Inflammatory macrophage treated with lipopolysaccharide for 1 hour (primary cell): ENCODE results near the gene OPN4.

Experiments used
- DNase-seq, 2 donors: peaks; one replicate each; pipeline ENCODE4 v3.0.0-alpha.2; 2020 to 2022

The OPN4 gene

GRCh38 chr10:86700851-86701617 lies 46.7 kb downstream of the OPN4 start:
- DNase-seq: no peak

GRCh38 chr10:86703176-86703575 lies 48.8 kb downstream of the OPN4 start:
- DNase-seq: no peak

GRCh38 chr10:86705139-86705538 lies 50.8 kb downstream of the OPN4 start:
- DNase-seq: no peak

- DNase-seq: no peak
These were observed 51.6 kb downstream of the OPN4 start for GRCh38 chr10:86705905-86706304.

- no peak for DNase-seq
These were observed 52.1 kb downstream of the OPN4 start for GRCh38 chr10:86706401-86706841.

- DNase-seq: no peak
These were observed 52.6 kb downstream of the OPN4 start for GRCh38 chr10:86706977-86707376.

- no peak for DNase-seq
These were observed 53.2 kb downstream of the OPN4 start for GRCh38 chr10:86707505-86707904.

GRCh38 chr10:86708068-86708782 lies 53.9 kb downstream of the OPN4 start:
- no peak for DNase-seq

- no peak for DNase-seq
These were observed 54.5 kb downstream of the OPN4 start for GRCh38 chr10:86708783-86709380.

GRCh38 chr10:86709396-86710185 lies 55.2 kb downstream of the OPN4 start:
- no peak for DNase-seq

GRCh38 chr10:86710987-86711512 lies 56.7 kb downstream of the OPN4 start:
- DNase-seq: peak; percentile 84 to 90

GRCh38 chr10:86711513-86712316 lies 57.4 kb downstream of the OPN4 start:
- peak in 1 of 2 donors; percentile 17 for DNase-seq

GRCh38 chr10:86712317-86712707 lies 58.0 kb downstream of the OPN4 start:
- no peak for DNase-seq

- no peak for DNase-seq
These were observed 60.9 kb downstream of the OPN4 start for GRCh38 chr10:86715156-86715795.

- no peak for DNase-seq
These were observed 61.5 kb downstream of the OPN4 start for GRCh38 chr10:86715836-86716235.
